Retinal pigment epithelial cell (primary cell): ENCODE measurements around the gene ELAC2.
A peak's percentile ranks its signal among the peaks of the same experiment; 100 is the strongest.

ENCODE experiments used
- DNase-seq: peaks from one replicate; pipeline ENCODE4 v3.0.0-alpha.2; 2010; ENCODE audit warnings: low read depth
- H3K4me3 ChIP-seq: 2 replicates; pipeline ENCODE4 v1.5.1; 2011; ENCODE audit warnings: mild to moderate bottlenecking, low read length, control low read depth, moderate library complexity
- TF ChIP-seq, protein P1 (sequence below): conservative IDR thresholded peaks from 2 replicates; pipeline ENCODE4 v1.5.1; 2011; ENCODE audit warnings: low read depth, low read length, control low read depth, inconsistent platforms

Gene ELAC2

DNA sequence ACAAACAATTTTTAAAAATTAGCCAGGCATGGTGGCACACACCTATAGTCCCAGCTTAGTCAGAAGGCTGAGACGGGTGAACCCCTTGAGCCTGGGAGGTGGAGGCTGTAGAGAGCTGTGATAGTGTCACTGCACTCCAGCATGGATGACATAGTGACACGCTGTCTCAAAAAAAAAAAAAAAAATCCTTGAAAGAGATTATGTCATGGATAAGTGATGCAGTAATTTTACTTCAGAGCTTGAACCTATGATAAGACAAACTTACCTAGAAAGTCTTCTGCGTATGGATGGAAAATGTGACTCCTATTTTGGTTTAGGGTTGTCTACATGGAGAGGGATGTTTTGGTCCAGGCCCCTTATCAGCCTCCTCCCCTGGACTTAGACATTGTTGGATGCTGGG, 51.8 kb downstream of the ELAC2 start:
- TF ChIP-seq, protein P1, sequence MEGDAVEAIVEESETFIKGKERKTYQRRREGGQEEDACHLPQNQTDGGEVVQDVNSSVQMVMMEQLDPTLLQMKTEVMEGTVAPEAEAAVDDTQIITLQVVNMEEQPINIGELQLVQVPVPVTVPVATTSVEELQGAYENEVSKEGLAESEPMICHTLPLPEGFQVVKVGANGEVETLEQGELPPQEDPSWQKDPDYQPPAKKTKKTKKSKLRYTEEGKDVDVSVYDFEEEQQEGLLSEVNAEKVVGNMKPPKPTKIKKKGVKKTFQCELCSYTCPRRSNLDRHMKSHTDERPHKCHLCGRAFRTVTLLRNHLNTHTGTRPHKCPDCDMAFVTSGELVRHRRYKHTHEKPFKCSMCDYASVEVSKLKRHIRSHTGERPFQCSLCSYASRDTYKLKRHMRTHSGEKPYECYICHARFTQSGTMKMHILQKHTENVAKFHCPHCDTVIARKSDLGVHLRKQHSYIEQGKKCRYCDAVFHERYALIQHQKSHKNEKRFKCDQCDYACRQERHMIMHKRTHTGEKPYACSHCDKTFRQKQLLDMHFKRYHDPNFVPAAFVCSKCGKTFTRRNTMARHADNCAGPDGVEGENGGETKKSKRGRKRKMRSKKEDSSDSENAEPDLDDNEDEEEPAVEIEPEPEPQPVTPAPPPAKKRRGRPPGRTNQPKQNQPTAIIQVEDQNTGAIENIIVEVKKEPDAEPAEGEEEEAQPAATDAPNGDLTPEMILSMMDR = no peak
- H3K4me3 ChIP-seq = no peak overlapping the region
- DNase-seq = no peak

DNA sequence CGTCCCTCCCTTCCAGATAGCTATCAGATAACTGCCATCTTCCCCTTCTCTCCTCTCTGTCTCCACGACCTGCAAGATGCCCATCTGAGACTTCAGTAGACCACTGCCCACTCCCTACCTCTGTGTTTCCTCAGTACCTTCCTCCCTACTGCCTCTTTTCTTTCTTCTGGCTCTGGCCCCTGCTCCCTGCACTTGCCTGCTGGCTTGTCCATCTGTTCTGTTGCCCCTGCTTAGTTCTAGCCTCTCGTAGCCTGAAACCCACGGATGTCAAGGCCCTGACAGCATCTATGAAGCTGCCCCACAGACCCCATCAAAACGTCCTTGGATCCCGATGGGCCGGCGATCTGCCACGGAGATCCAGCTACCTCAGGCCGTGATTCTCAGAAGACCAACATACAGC, 53.0 kb downstream of the ELAC2 start:
- no peak for DNase-seq
- TF ChIP-seq, protein P1 = no peak

DNA sequence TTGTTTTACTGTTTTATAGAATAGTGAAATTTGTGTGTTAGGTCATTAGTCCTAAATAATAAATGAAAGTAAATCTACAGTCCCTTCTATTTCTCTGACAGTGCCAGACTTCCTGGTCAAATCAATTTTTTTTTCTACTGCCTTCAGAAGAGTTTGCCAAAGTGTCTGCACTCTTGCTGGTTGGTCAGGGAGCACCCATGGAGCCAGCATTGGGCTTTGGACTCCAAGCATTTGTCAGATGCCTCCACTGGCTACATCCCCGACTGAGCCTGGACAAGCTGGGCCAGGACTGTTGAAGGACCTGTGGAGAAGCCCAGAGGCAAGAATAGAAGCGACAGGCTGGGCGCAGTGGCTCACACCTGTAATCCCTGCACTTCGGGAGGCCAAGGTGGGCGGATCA, 53.7 kb downstream of the ELAC2 start:
- TF ChIP-seq, protein P1 = no peak
- no peak overlapping the region for H3K4me3 ChIP-seq
- DNase-seq = no peak

More for the DNA sequence above, 53.0 kb downstream of the ELAC2 start:
- H3K4me3 ChIP-seq = no peak overlapping the region

DNA sequence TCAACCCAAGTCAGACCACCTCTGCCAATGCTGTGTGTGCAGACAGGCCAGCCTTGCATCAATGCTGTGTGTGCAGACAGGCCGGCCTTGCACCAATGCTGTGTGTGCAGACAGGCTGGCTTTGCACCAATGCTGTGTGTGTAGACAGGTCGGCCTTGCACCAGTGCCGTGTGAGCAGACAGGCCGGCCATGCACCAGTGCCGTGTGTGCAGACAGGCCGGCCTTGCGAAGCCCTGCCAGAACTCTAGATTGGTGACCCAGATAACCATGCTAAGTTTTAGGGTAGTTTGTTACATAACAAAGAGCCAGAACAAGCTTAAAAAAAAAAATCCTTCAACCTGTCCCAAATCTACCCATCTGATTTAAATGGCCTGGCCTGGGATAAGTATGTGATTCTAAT, 54.3 kb downstream of the ELAC2 start:
- no peak overlapping the region for H3K4me3 ChIP-seq
- TF ChIP-seq, protein P1 = no peak
- DNase-seq = no peak

DNA sequence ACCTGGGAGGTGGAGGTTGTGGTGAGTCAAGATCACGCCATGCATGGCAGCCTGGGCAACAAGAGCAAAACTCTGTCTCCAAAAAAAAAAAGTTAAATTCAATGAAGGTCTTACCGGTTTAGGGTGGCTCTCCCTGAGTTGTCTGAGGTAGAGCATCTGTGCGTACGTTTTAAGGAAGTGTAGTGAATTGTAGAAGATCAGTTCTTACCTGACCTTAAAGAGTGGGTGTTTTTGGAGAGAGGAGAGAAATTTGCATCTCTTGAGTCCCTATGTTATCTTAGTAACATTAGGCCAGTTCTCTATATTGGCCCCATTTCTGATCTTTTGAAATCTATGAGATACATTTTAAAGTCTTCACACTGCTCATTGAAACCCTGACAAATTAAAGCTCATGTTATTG, 56.2 kb downstream of the ELAC2 start:
- no peak overlapping the region for H3K4me3 ChIP-seq
- TF ChIP-seq, protein P1 = no peak
- DNase-seq = no peak

DNA sequence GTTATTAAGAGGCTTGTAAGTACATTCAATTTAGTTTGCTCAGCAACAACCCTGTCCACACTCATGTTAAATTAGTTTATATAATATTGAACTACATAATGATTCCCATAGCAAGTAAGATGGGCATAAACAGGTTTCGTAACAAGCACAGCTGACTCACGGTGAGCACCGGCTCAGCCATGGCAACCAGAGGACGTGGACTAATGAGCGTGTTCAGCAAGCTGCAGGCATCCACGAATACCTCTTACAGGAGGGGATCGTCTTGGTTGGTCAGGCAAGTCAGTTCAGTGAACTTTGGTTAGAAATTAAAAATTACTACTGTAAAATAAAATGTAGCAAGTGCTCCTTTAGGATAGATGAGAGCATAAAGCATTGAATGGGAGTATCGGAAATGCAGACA, 58.4 kb downstream of the ELAC2 start:
- TF ChIP-seq, protein P1 = no peak
- DNase-seq = peak; percentile 24
- no peak overlapping the region for H3K4me3 ChIP-seq

DNA sequence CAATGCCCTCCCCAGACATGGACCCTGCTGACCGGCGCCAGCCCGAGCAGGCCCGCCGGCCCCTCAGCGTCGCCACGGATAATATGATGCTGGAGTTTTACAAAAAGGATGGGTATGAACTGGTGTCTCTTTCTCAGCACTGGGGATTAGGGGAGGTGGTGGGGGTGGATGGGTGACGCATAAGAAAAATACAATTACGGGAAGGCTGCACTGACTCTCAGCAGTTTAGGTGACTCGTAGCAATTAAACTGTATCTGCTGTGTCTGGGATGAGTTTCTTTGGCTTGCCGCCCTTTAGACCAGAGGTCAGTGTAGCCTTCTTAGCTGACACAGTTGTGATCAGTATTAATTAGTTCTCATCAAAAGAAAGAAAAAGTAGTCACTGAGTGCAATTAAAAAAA, 59.0 kb downstream of the ELAC2 start:
- TF ChIP-seq, protein P1 = no peak
- no peak overlapping the region for H3K4me3 ChIP-seq
- DNase-seq = no peak
